GM12892 (cell line): Measurements from ENCODE around the gene HDAC4.

Experiments
- POLR2A ChIP-seq: IDR thresholded peaks from 2 replicates; pipeline ENCODE4 v1.6.1; 2011; ENCODE audit warnings: low read depth, low read length, control low read depth
- TAF1 ChIP-seq: IDR thresholded peaks from 2 replicates; pipeline ENCODE4 v1.6.1; 2011; ENCODE audit warnings: low read depth, mild to moderate bottlenecking, control low read depth, low read length, borderline replicate concordance

DNA sequence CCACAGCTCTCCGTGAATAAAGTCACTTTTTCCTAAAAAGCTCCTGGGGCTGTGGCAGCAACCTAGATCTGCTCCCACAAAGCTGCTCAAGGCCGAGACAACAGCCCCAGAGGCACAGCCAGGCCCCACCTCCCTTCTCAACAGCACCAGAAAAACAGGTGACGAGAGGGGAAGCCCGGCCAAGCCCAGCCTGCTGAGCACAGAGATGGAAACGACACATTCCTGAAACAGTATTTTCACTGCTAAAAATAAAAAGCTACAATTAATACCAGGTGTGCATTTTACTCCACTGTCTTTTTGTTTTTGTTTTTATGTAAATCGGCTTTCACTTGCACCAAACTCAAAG, 199.3 kb downstream of the HDAC4 start:
- no peak for TF ChIP-seq TAF1
- TF ChIP-seq POLR2A: no peak
